GM18909 (cell line): ENCODE data around the gene FYN.

Experiments used
- ATAC-seq: cut with Tn5 transposase; IDR thresholded peaks from one replicate; pipeline ENCODE4 v1.9.1; 2021; ENCODE audit warnings: mild to moderate bottlenecking; ENCODE audit not compliant: unreplicated experiment, poor library complexity

FYN gene

GRCh38 chr6:111624401-111625098, 248.7 kb downstream of the FYN start:
- ATAC-seq = no peak

GRCh38 chr6:111623046-111623718, 250.1 kb downstream of the FYN start:
- no peak for ATAC-seq

DNA sequence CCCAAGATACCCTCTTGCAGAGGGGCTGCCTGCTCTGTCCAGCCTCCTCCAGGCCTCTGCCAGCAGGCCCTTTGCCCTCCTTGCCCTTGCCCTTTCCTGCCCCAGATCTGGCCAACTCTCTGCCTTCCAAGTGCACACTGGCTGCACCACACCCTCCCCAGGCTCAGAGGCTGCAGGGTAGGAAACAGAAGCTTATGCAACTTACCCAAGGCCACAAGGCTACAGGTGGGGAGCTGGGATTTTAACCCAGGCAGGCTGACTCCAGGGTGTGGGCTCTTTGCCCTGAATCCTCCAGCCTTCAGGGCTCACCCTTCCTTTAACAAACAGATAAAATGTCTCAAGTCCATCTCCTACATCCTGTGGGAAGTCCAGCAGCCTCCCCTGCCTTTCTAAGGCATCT, 253.1 kb downstream of the FYN start:
- no peak for ATAC-seq

GRCh38 chr6:111618407-111618806, 254.8 kb downstream of the FYN start:
- ATAC-seq = no peak

- no peak for ATAC-seq
These were observed 256.1 kb downstream of the FYN start for GRCh38 chr6:111617149-111617548.

GRCh38 chr6:111615916-111616612, 257.2 kb downstream of the FYN start:
- no peak for ATAC-seq

- ATAC-seq = no peak
These were observed 258.2 kb downstream of the FYN start for GRCh38 chr6:111614833-111615582.

GRCh38 chr6:111612379-111612778, 260.9 kb downstream of the FYN start:
- no peak for ATAC-seq

DNA sequence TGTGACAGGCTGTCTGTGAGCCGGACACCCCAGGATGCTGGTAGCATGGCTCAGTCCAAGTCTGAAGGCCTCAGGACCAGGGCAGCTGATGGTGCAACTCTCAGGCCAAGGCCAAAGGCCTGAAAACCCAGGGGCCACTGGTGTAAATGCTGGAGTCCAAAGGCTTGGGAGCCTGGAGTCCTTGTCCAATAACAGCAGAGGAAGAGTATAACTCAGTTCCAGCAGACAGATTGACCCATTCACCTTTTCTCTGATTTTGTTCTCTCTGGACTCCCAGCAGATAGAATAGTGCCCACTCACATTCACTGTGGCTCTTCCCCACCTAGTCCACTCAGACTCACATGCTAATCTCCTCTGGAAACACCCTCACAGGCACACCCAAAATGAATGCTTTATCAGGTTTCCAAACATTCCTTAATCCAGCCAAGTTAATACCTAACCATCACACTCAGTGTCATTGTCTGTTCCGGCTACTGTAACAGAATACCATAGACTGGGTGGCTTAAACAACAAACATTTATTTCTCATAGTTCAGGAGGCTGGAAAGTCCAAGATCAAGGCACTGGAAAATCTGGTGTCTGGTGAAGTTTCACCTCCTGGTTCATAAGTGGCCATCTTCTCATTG, 262.6 kb downstream of the FYN start:
- ATAC-seq = no peak
